GM19467 (cell line): ENCODE data around the gene RAB6A.

Experiments
- ATAC-seq: cut with Tn5 transposase; IDR thresholded peaks from one replicate; pipeline ENCODE4 v1.9.1; 2021; ENCODE audit warnings: mild to moderate bottlenecking, moderate library complexity; ENCODE audit not compliant: unreplicated experiment

The RAB6A gene

GRCh38 chr11:73633999-73634398 lies 126.9 kb downstream of the RAB6A start:
- no peak for ATAC-seq

GRCh38 chr11:73632996-73633395 lies 127.9 kb downstream of the RAB6A start:
- ATAC-seq = no peak

GRCh38 chr11:73629907-73630306 lies 131.0 kb downstream of the RAB6A start:
- ATAC-seq = no peak

- no peak for ATAC-seq
Observed at GRCh38 chr11:73625696-73626318, 135.1 kb downstream of the RAB6A start.
